NCI-H526 (cell line): ENCODE data around the gene HMG20A.
"Not testable (repeated sequence)": the region's sequence is repeated elsewhere in the genome, so short reads cannot be mapped to it uniquely, and the experiment has no call there.

Experiments
- DNase-seq, 2 experiments: peaks; one replicate each; lab custom pipeline; 2025; lab: John Stamatoyannopoulos, UW

Gene HMG20A

GRCh38 chr15:77406846-77407245 lies 13.8 kb upstream of the HMG20A start:
- DNase-seq = peak; percentile 58 to 65

GRCh38 chr15:77409259-77410156 lies 11.2 kb upstream of the HMG20A start:
- no peak for DNase-seq

DNA sequence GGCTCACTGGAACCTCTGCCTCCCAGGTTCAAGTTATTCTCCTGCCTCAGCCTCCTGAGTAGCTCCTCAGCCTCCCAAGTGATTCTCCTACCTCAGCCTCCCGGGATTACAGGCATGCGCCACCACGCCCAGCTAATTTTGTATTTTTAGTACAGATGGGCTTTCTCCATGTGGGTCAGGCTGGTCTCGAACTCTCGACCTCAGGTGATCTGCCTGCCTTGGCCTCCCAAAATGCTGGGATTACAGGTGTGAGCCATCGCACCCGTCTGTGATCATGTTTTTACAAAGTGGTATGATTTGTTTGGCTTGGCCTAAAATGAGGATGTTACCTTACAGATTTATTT lies 10.6 kb upstream of the HMG20A start:
- not testable (repeated sequence) for DNase-seq

DNA sequence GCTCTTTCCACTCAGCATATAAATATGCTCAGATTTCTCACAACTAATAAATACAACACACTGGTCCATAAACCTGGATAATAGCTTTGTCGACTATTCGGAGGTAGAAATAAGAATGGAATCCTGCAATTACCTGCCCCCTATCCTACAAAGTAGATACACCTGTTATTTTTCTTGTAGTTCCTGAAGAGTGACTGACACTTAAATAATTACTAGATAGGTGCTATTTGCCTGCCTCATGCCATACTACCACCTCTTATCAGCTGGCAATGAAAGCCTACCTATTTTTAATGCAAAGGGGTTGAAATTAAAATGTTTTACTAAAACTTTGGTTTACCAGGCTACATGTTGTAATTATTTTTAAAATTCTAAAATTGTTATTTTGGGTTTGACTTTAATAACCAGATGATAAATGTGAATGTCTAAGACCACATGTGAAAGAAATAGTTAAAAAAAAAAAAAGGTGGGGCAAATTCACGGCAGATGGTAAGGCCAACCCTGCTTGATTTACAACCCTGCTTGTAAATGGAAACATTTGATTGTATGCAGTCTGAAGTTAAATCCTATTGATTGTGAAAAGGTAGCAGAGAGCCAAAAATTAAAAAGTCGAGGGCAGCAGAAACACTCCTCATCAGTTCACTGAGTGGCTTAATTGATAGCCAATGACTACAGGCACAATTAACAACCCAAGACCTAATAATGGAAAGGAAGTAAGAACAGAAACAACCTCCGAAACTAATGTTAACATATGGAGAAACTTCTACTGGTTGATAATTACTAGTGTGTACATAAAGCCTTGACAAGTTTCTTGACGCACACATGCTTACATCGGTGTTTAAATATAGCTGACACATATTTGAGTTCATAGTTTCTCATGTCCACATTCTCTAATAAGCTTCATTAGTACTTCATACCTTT lies 9.7 kb upstream of the HMG20A start:
- DNase-seq = no peak

DNA sequence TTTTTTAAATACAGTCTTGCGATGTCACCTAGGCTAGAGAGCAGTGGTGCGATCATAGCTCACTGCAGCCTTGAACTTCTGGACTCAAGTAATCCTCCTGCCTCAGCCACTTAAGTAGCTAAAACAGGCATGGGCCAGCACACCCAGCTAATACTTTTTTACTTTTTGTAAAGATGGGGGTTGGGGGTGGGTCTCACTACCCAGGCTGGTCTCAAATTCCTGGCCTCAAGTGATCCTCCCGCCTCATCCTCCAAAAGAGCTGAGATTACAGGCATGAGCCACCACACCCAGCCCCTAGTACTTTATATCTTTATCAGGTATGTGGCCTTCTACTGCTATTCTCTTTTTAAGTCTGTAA lies 9.1 kb upstream of the HMG20A start:
- no peak for DNase-seq

- DNase-seq = no peak
Measured at GRCh38 chr15:77412972-77413698, 7.6 kb upstream of the HMG20A start.

GRCh38 chr15:77413699-77414349 lies 6.9 kb upstream of the HMG20A start:
- no peak for DNase-seq

DNA sequence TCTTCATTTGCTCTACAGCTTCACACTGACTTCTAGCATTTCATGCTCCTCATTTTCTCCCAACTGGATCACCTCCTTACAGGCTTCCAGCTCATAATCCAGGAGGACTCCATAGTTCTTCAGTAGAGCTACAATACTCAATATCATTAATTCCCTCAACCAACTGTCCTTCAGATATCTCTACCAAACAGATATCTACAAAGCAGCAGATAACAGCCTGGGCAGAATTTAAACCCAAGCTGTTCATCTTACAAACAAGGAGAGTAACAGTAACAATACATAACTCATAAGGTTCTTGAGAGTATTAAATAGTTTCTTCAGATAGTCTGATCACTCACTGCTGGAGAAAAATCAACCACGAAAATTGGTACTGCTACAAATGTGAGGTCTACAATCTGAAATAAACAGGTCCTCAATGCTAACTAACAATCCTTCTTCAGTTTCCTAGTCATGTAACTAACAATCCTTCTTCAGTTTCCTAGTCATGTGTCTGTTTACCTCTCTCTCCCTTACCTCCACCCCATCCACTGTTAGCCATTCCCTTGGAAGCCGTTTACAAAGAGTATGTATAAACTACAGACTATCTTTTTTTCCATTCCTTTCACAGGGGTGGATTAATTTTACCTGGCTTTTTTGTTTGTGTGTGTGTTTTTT lies 5.8 kb upstream of the HMG20A start:
- no peak for DNase-seq

DNA sequence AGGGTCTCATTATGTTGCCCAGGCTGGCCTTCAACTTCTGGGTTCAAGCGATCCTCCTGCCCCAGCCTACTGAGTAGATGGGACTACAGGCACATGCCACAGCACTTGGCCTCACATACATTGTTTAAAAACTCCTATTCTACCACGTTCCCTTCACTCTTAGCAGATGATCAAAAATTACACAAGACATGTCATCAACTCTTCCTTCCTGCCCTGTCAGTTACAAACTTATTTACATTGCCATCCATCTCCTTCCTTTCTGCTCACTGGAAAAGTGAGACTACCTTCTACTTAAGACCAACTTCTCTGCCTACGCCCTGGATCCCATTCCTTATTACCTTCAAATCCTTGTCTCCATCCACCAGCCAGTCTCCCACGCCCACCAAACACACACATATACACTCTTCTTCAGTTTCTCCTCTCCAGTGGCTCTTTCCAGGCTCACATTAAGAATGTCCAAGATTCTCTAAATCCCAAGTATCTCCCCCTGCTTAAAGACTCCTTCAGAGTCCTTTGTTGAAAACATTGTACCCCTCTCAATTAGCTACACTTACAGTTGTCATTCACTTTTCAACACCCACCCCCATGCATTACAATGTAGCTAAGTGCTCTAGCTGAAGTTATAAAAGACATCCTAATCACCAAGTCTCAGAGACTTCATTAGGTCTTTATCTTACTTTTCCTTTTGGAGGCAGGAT lies 5.1 kb upstream of the HMG20A start:
- no peak for DNase-seq

DNA sequence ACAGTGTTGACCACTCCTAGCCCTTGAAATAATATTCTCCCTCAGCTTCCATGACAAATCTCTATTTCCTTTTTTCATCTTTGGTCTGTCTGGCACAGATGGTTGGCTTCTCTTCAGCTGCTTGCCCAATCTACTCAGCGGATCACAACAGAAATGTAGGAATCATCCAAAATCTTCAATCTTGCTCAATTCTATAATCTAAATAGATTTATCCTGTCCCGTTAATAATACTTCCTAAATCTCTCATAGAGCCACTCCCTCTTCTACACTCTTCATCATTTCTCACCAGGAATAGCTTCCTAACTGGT lies 4.6 kb upstream of the HMG20A start:
- no peak for DNase-seq

DNA sequence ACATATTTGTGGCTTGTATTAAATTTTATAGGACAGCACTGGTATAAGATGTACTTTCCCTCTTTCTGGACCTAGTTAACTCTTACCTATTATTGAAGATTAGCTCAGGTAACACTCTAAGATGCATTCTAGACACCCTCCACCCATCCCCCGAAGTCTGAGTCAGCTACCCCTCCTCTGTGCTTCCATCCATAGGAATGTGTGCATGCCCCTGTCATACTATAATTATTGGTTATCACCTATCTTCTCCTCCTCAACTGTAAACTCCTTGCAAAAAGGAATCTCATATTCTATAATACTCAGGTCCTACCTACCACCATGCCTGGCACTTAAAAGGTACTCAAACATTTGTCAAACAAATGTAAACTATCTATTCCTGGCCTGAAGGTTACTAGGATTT lies 3.7 kb upstream of the HMG20A start:
- DNase-seq = no peak

GRCh38 chr15:77417602-77418001 lies 3.1 kb upstream of the HMG20A start:
- peak in 1 of 2 experiments; percentile 22 for DNase-seq

DNA sequence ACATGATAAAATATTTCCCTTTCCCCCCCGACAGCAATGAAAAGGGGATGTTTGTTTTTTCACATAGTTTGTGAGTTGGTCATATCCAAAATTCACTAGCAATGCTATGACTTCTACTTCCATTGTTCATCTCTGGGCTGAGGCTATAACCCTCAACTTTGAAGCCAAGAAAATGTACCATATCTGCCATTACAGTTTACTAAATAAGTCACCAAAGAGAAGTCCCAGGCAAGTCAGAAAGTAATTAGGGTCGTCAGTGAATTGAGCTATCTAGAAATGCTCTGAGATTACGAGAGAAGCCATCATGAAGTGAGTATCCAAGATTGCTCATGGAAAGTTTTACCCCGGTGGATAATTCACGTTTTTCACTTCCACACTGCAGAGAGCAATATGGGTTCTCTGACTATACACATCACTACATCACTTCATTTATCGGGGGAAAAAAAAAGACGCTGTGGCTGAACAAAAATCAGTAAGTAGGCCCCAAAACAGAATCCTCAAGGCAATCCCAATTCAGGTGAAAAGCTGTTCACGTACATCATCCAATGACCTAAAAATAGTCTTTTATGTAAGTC lies 2.2 kb upstream of the HMG20A start:
- DNase-seq = peak in 1 of 2 experiments; percentile 10

- DNase-seq = peak; percentile 9 to 73
Measured at GRCh38 chr15:77418966-77419835, 1.5 kb upstream of the HMG20A start.

GRCh38 chr15:77419836-77420609 lies 665 bp upstream of the HMG20A start, which contains the start of gene PEAK1:
Gene PEAK1, minus strand, starts transcription at chr15:77420104. Its CDS starts 238,178 bp downstream, at chr15:77181926.
- peak; percentile 97 to 99 for DNase-seq

GRCh38 chr15:77421370-77421700 lies 647 bp downstream of the HMG20A start:
- DNase-seq = no peak

- no peak for DNase-seq
Measured at GRCh38 chr15:77425104-77425503, 4.4 kb downstream of the HMG20A start.

GRCh38 chr15:77426377-77426776 lies 5.7 kb downstream of the HMG20A start:
- no peak for DNase-seq

GRCh38 chr15:77426871-77427270 lies 6.2 kb downstream of the HMG20A start:
- DNase-seq = no peak
